Caco-2 (cell line): ENCODE measurements around the gene WWOX. TPM values are rescaled to one million over a fixed set of nuclear protein-coding genes. Genes with fewer than 3 reads are reported as not detected.

Source experiments
- BruUV-seq: library from RNA; stranded (reverse); fragments of 400-500 nt; replicated peaks from 2 replicates; lab custom pipeline; 2021; lab: Mats Ljungman, UMichigan
- CTCF ChIA-PET: fragments of 300-600 bp; sonication (Branson Sonifier 250); formaldehyde crosslinking; loops from one replicate; lab custom pipeline; 2022; ENCODE audit warnings: antibody characterized with exemption; lab: Charles Lee
- POLR2A ChIA-PET: fragments of 300-600 bp; sonication (Branson Sonifier 250); formaldehyde crosslinking; loops from one replicate; lab custom pipeline; 2022; ENCODE audit warnings: antibody characterized with exemption; lab: Charles Lee
- DNase-seq, 2 experiments: peaks; one replicate each; pipeline versions ENCODE4 v3.0.0 to v3.0.0-alpha.2; 2020 to 2022
- H3K27me3 ChIP-seq: replicated peaks from 2 replicates; pipeline ENCODE4 v1.6.0; 2011; ENCODE audit warnings: low read length; ENCODE audit not compliant: control insufficient read depth, insufficient read depth
- H3K36me3 ChIP-seq: 2 replicates; pipeline ENCODE4 v1.5.1; 2011; ENCODE audit warnings: low read length; ENCODE audit not compliant: control insufficient read depth, insufficient read depth
- H3K4me1 ChIP-seq: fragments of 250-450 bp; sonication (Bioruptor Pico); 2 replicates; pipeline ENCODE4 v1.5.1; 2020; ENCODE audit warnings: mild to moderate bottlenecking
- H3K4me3 ChIP-seq: 2 replicates; pipeline ENCODE4 v1.5.1; 2011; ENCODE audit warnings: low read depth, mild to moderate bottlenecking, control low read depth, low read length
- H3K9me3 ChIP-seq: fragments of 250-450 bp; sonication (Bioruptor Pico); 2 replicates; pipeline ENCODE4 v1.5.1; 2020; ENCODE audit warnings: mild to moderate bottlenecking, moderate library complexity
- H3K27ac Mint-ChIP-seq: one replicate; pipeline ENCODE4 v1.8.0; 2022; ENCODE audit warnings: mixed read lengths; ENCODE audit not compliant: unreplicated experiment
- H3K27me3 Mint-ChIP-seq: one replicate; pipeline ENCODE4 v1.8.0; 2022; ENCODE audit warnings: mixed read lengths; ENCODE audit not compliant: insufficient read depth, unreplicated experiment
- H3K36me3 Mint-ChIP-seq: one replicate; pipeline ENCODE4 v1.8.0; 2022; ENCODE audit warnings: mild to moderate bottlenecking, mixed read lengths; ENCODE audit not compliant: insufficient read depth, unreplicated experiment
- H3K4me1 Mint-ChIP-seq: one replicate; pipeline ENCODE4 v1.8.0; 2022; ENCODE audit warnings: low read depth, mixed read lengths; ENCODE audit not compliant: unreplicated experiment
- H3K4me3 Mint-ChIP-seq: one replicate; pipeline ENCODE4 v1.8.0; 2022; ENCODE audit warnings: mild to moderate bottlenecking, moderate library complexity, mixed read lengths; ENCODE audit not compliant: unreplicated experiment
- H3K9me3 Mint-ChIP-seq: one replicate; pipeline ENCODE4 v1.8.0; 2022; ENCODE audit warnings: mixed read lengths; ENCODE audit not compliant: unreplicated experiment
- intact Hi-C: fragments of 100-400 bp; cut with micrococcal nuclease; formaldehyde crosslinking; loops from one replicate; pipeline ENCODE4 v1.10.0; 2022; ENCODE audit not compliant: unreplicated experiment
- total RNA-seq: library from RNA; stranded (reverse); gene quantifications from 2 replicates; pipeline ENCODE4 v1.2.3, GENCODE V29; 2022
- TF ChIP-seq, protein P1 (sequence below), 2 experiments: fragments of 200-600 bp in 1 of 2; IDR thresholded peaks; 1 replicate in 1 of 2; 2 replicates in 1 of 2; pipeline versions ENCODE4 v1.5.1 to v1.8.0; 2011 to 2022; ENCODE audit warnings: antibody characterized with exemption in 1 of 2, control low read depth in 1 of 2, inconsistent platforms in 1 of 2, low read depth in 1 of 2, low read length in 1 of 2, mild to moderate bottlenecking in 1 of 2, moderate library complexity in 1 of 2; ENCODE audit not compliant: insufficient read depth in 1 of 2, severe bottlenecking in 1 of 2, unreplicated experiment in 1 of 2

WWOX gene
- total RNA-seq, 1 experiment from 2014 or later, result 45.0 TPM

DNA sequence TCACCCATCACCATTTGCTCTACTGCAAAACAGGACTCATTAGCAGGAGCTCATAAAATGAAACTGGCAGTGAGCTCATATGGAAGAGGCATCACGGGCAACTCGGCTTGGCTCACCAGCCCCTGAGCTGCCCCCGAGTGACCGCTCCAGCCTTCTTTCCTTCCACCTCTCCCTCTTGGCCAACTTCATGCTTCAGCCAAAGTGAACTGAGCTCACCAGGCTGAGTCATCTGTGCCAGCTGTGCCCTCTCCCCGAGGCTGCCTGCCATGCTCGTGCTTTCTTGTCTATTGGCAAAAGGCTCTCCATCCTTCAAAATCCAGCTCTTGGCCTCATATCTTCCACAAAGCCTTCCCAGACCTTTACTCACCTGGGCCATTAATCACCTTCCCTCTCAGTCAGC, 391.4 kb downstream of the WWOX start:
- intact Hi-C loops, result no loop called here
- DNase-seq, result no peak
- TF ChIP-seq, protein P1, sequence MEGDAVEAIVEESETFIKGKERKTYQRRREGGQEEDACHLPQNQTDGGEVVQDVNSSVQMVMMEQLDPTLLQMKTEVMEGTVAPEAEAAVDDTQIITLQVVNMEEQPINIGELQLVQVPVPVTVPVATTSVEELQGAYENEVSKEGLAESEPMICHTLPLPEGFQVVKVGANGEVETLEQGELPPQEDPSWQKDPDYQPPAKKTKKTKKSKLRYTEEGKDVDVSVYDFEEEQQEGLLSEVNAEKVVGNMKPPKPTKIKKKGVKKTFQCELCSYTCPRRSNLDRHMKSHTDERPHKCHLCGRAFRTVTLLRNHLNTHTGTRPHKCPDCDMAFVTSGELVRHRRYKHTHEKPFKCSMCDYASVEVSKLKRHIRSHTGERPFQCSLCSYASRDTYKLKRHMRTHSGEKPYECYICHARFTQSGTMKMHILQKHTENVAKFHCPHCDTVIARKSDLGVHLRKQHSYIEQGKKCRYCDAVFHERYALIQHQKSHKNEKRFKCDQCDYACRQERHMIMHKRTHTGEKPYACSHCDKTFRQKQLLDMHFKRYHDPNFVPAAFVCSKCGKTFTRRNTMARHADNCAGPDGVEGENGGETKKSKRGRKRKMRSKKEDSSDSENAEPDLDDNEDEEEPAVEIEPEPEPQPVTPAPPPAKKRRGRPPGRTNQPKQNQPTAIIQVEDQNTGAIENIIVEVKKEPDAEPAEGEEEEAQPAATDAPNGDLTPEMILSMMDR (IDR thresholded peaks at IDR 0.05; ENCODE audit: insufficient read depth in 1 of 2, low read depth in 1 of 2, low read length in 1 of 2, severe bottlenecking in 1 of 2, unreplicated experiment in 1 of 2), result no peak
- Histone ChIP-seq H3K4me1 (no peaks in the 10 kb centered on the region), H3K27me3 (no peaks in the 10 kb centered on the region), H3K36me3 (no peaks in the 10 kb centered on the region), H3K4me3 (no peak overlapping the region), H3K9me3 (no peaks in the 10 kb centered on the region)
- H3K4me1 Mint-ChIP-seq, result no peaks in the 10 kb centered on the region
- no peak overlapping the region for H3K4me3 Mint-ChIP-seq
- POLR2A ChIA-PET, result no interaction called here
- H3K27ac Mint-ChIP-seq, result no peak overlapping the region
- no peaks in the 10 kb centered on the region for H3K27me3 Mint-ChIP-seq
- peaks cover 2% of the 10 kb centered on the region for H3K9me3 Mint-ChIP-seq
- BruUV-seq, result no TSS peak
- CTCF ChIA-PET, result no interaction called here
- no peaks in the 10 kb centered on the region for H3K36me3 Mint-ChIP-seq

DNA sequence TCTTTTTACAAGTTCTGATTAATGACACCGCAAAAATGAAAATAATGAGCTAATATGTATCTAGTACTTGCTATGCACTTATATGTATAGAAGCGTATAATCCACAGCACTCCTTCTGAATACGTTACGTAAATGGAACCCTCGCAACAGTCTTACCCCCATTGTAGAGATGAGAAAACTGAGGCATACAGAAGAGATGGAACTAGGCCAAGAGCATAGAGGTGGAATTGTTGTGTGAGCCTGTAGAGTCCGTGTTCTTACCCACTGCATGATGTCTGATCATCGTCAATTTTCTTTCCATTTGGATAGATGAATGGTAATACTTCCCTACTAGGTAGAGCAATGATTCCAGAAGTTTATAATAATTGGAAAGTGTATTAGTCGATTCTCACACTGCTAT, 394.1 kb downstream of the WWOX start:
- no peaks in the 10 kb centered on the region for H3K4me1 Mint-ChIP-seq
- intact Hi-C loops, result no loop called here
- ChIA-PET CTCF (no interaction called here), POLR2A (no interaction called here)
- no peak overlapping the region for H3K4me3 Mint-ChIP-seq
- no peak overlapping the region for H3K27ac Mint-ChIP-seq
- H3K27me3 Mint-ChIP-seq, result no peaks in the 10 kb centered on the region
- BruUV-seq, result no TSS peak
- no peak for DNase-seq
- Histone ChIP-seq H3K36me3 (no peaks in the 10 kb centered on the region; the same call in 1 of the 2 replicates), H3K4me1 (peaks cover 4% of the 10 kb centered on the region), H3K4me3 (no peak overlapping the region), H3K9me3 (no peaks in the 10 kb centered on the region), H3K27me3 (no peaks in the 10 kb centered on the region)
- no peaks in the 10 kb centered on the region for H3K36me3 Mint-ChIP-seq
- TF ChIP-seq, protein P1 (IDR thresholded peaks at IDR 0.05; ENCODE audit: insufficient read depth in 1 of 2, low read depth in 1 of 2, low read length in 1 of 2, severe bottlenecking in 1 of 2, unreplicated experiment in 1 of 2), result no peak
- peaks cover 13% of the 10 kb centered on the region for H3K9me3 Mint-ChIP-seq

- no peak for DNase-seq
- no peak overlapping the region for H3K4me3 Mint-ChIP-seq
- POLR2A ChIA-PET, result no interaction called here
Measured at GRCh38 chr16:78494105-78494504, 394.7 kb downstream of the WWOX start.

More at GRCh38 chr16:78494105-78494504, 394.7 kb downstream of the WWOX start:
- intact Hi-C loops, result no loop called here
- Mint-ChIP-seq H3K4me1 (peaks cover 1% of the 10 kb centered on the region), H3K27ac (no peak overlapping the region), H3K27me3 (no peaks in the 10 kb centered on the region), H3K36me3 (no peaks in the 10 kb centered on the region), H3K9me3 (peaks cover 13% of the 10 kb centered on the region)
- Histone ChIP-seq H3K9me3 (no peaks in the 10 kb centered on the region), H3K4me3 (no peak overlapping the region), H3K27me3 (no peaks in the 10 kb centered on the region), H3K36me3 (no peaks in the 10 kb centered on the region; the same call in 1 of the 2 replicates), H3K4me1 (peaks cover 8% of the 10 kb centered on the region)
- BruUV-seq, result no TSS peak
- CTCF ChIA-PET, result no interaction called here
- TF ChIP-seq, protein P1 (IDR thresholded peaks at IDR 0.05; ENCODE audit: insufficient read depth in 1 of 2, low read depth in 1 of 2, low read length in 1 of 2, severe bottlenecking in 1 of 2, unreplicated experiment in 1 of 2), result no peak
